Measurements from ENCODE around the gene TTC7B.

The TTC7B gene

DNA sequence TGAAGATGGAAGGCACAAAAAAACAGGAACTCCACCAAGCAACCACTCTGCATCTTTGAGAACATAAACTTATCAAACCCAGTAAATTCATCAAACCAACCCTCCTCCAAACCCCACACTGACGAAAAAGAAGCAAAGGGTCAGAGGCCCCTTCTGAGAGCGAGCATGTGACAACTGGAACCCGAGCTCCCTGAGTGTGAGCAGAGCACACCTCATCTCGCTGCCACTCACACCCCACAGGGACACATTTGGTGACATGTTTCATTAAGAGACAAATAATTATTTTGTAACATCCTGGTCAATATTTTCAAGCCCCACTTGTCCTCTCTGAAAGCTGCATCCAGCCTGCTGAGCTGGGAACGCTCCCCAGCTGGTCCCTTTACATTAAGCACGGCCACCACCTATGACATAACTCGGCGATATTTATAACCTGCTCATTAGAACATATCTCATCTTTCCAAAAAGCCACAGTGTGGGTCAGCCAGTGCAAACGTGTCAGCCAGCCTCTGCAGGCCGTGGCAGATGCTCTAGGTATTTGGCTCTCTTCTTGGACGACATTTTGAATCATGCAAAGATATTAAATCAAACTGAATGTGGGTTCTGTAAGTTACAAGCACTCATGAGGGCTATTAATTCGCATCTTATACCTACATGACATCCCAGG is 120.1 kb downstream of the TTC7B start:
- FAIRE-seq, result no peak
- TF ChIP-seq POLR2A (IDR thresholded peaks at IDR 0.05; ENCODE audit: low read depth, low read length), result no peak
- no peak for DNase-seq (ENCODE audit: insufficient read length, low spot score)

DNA sequence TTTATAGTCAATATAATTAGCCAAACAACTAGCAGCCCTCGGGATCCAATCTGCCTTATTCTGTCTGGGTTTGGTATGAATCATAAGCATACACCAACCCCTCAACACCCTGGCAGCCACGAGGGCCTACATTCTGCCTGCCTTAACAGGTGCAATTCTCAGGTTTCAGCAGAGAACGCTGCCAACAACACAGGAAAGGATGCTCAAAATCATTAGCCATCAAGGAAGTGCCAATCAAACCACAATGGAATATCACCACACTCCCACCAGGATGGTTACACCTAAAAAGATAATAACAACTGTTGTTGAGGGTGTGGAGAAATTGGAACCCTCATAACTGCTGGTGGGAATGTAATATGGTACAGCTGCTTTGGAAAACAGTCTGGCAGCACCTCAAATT is 122.8 kb downstream of the TTC7B start:
- DNase-seq (ENCODE audit: insufficient read length, low spot score) (no peak), FAIRE-seq (no peak)
- TF ChIP-seq POLR2A (IDR thresholded peaks at IDR 0.05; ENCODE audit: low read depth, low read length), result no peak

DNA sequence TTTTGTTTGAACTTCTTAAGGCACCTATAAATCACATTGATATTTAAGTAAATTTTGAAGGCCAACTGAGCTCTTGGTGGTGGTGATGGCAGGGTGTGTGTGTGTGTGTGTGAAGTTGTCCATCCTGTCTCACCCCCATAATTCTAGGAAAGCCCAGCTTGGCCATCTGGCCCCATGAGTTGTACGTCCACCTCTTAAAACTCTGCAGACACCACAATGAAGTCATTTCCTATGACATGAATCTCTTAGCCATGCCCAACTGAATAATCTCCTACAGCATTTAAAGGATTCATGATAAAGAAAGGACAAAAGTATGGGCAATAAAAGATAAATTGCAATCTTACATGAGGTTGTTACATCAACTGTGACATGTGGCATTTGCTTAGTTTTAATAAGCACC is 123.4 kb downstream of the TTC7B start:
- DNase-seq (ENCODE audit: insufficient read length, low spot score) (no peak), FAIRE-seq (peak; percentile 48)
- no peak for TF ChIP-seq POLR2A (IDR thresholded peaks at IDR 0.05; ENCODE audit: low read depth, low read length)

DNA sequence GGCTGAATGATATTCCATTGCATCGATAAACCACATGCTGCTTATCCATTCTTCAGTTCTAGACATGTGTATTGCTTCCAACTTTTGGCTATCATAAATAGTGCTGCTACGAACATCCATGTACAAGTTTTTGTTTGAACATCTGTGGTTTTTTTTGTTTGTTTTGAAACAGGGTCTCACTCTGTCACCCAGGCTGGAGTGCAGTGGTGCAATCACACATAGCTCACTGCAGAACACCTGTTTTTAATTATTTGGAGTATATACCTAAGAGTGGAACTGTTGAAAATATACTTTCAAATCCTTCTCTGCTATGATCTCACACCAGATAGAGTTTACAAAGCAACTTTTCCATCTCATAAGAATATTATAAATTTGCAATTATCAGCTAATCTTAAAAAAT is 124.2 kb downstream of the TTC7B start:
- FAIRE-seq (peak; percentile 11), DNase-seq (ENCODE audit: insufficient read length, low spot score) (no peak)
- TF ChIP-seq POLR2A (IDR thresholded peaks at IDR 0.05; ENCODE audit: low read depth, low read length), result no peak

DNA sequence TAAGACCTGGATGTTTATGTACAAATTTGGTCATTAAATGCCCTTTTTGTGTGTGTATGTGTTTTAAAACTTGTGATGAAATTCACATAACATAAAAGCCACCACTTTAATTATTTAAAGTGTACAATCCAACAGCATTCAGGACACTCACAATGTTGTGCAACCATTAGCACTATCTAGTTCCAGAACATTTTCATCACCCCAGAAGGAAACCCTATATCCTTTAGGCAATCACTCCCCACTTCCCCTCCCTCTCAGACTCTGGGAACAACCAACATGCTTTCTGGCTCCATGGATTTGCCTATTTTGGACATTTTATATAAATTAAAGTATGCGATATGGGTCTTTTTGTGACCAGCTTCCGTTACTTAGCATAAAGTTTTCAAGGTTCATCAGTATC is 124.6 kb downstream of the TTC7B start:
- no peak for TF ChIP-seq POLR2A (IDR thresholded peaks at IDR 0.05; ENCODE audit: low read depth, low read length)
- no peak for DNase-seq (ENCODE audit: insufficient read length, low spot score)
- no peak for FAIRE-seq

DNA sequence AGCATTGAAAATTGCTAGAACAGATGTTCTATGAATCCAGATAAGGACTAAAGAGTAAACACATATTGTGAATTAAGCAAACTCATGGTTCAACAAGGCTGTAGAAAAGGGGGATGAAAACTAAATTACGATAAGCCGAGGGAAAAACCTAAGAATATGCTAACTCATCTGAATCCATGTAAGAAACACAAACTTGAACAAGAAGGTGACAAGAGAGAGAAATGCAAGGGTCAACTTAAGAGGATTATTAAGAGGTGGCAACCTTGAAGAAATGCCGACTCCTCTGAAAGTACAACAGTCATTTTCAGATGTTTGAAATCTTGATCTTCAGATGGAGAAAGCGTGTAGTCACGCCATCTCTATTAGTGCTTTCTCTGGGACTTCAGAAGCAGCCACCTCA is 128.6 kb downstream of the TTC7B start:
- FAIRE-seq (peak; percentile 69), DNase-seq (ENCODE audit: insufficient read length, low spot score) (no peak)
- TF ChIP-seq POLR2A (IDR thresholded peaks at IDR 0.05; ENCODE audit: low read depth, low read length), result no peak

DNA sequence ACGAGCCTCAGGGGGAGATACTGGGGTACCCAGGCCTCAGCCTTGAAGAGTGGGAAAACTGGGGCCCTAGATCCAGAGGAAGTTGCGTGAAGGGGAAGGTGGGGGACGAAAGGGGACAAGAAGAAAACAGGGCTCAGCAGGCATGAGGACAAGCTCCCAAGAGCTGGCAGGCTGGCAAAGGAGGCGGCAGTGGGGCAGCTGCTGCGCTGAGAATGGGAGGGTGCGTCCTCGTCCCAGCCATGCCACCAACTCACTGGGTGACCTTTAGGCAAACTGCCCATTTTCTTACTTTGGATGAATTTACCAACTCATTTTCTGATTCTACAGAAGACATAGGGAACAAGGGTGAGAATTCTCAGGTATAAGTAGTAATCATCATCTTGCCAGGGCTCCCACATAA is 133.6 kb downstream of the TTC7B start:
- FAIRE-seq (no peak), DNase-seq (ENCODE audit: insufficient read length, low spot score) (no peak)
- no peak for TF ChIP-seq POLR2A (IDR thresholded peaks at IDR 0.05; ENCODE audit: low read depth, low read length)

DNA sequence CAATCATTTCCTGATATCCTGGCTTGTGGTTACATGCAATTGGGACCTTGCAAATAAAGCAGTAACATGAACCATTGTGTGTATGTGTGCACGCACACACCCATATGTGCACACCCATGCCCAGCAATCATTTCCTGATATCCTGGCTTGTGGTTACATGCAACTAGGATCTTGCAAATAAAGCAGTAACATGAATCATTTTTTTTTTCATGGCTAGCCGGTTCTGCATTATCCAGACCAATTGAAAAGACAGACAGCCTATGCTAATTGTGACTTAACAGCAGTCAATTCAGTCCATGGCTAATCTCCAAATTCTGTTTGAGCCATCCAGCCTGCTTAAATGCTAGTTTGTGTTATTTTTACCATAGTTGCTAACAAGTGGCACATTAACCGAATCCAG is 134.3 kb downstream of the TTC7B start:
- FAIRE-seq (no peak), DNase-seq (ENCODE audit: insufficient read length, low spot score) (no peak)
- no peak for TF ChIP-seq POLR2A (IDR thresholded peaks at IDR 0.05; ENCODE audit: low read depth, low read length)

DNA sequence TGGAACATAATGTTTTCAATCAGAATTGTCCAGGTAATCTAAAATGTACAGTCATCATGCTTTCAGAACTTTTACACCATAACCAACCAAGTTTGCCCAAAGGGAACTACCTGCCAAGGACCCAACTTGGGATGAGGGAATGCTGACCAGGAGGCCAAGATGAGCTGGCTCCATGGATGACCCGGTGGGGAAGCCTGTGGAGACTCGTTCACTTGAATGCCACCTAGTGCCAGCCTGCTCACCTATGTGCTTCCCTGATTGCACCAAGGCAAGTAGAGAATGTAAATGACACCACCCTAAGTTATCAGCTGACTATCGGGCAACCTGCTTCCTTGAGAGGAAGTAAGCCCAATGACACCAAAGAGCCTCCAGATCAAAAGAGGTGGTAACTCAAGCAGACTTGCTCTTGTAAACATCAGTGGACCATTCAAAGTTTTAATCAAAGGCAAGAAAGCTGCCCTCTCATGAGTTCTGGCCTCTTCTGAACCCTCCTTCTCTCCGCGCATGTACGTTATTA is 137.3 kb downstream of the TTC7B start:
- FAIRE-seq, result no peak
- no peak for DNase-seq (ENCODE audit: insufficient read length, low spot score)
- TF ChIP-seq POLR2A (IDR thresholded peaks at IDR 0.05; ENCODE audit: low read depth, low read length), result no peak

DNA sequence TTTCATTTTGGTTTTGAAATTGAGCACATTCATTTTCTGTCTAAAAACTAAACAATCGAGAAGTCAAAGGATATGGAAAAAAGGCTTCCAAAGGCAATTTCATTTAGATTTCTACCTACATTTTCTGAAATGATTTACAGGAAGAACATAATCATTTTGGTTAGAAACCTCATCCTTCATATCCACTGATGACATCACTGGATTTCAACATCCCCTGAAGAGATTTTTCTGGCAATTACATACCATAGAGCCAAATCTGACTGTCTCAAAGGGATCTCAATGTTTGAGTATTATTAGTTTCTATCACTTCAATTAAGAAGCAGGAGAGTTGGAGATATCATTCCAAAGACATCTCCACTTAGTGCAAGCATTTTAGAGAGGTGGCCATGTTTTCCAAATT is 137.8 kb downstream of the TTC7B start:
- DNase-seq (ENCODE audit: insufficient read length, low spot score), result no peak
- FAIRE-seq, result no peak
- no peak for TF ChIP-seq POLR2A (IDR thresholded peaks at IDR 0.05; ENCODE audit: low read depth, low read length)

DNA sequence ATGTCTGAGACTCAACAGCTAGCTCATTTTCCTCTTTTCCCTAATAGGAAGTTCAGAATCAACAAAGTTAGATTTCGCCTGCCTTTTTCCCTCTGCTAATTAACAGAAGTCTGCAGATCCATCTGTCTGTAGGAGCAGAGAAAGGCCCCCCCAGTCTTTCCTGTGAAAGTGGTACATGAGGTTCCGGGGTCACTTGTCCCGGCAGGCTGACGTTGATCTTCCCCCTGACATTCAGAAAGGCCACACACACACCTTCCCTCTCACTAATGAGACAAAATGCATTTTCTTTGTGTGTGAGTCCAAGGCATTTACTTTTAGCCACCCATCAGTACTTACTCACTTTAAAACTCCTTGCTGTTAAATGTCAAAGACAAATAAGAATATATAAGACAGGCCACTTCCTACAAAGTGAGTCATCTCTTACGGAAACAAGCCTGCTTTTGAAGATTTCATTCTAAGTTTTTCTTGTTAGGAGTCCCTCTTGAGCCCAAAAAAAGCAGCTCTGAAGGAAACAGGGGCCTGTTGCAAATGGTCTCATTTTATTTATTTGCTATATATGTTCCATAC is 138.7 kb downstream of the TTC7B start:
- TF ChIP-seq POLR2A (IDR thresholded peaks at IDR 0.05; ENCODE audit: low read depth, low read length), result no peak
- FAIRE-seq, result peak; percentile 57
- DNase-seq (ENCODE audit: insufficient read length, low spot score), result peak; percentile 33

DNA sequence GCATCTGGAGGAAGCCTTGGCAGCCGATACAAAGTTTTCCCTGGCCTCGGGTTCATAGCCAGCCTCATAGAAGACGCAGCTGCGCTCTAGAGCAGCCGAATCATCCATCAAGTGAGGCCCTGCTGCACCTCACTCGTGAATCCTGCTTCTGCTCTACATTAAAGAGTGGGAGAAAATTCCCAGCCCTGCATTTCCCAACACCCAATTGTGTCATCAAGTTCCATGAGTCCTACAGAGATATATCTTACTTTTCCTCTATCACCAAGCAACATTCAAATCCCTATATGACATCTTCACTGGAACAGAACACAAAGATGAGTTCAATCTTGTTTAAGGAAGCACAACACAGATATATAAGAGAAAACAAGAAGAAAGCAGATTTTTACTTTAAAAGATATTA is 139.3 kb downstream of the TTC7B start:
- DNase-seq (ENCODE audit: insufficient read length, low spot score), result no peak
- no peak for TF ChIP-seq POLR2A (IDR thresholded peaks at IDR 0.05; ENCODE audit: low read depth, low read length)
- FAIRE-seq, result no peak

DNA sequence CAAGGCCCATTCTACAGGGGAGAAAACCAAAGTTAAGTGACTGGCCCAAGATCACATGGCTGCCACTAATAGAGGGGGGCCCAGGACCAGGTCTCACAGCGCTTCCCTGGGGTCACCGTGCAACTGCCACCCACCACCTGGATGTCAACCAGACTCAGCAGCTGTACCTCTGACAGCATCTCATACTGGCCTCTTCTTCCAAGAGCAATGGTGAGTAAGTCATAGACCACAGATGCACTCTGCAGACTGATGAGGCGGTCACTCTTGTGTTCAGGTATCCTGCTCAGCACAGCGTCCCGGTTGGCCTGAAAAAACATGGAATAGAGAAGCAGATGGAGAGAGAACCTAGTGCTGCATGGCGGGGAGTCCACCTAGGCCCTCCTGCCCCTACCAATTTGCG is 139.9 kb downstream of the TTC7B start:
- no peak for FAIRE-seq
- no peak for DNase-seq (ENCODE audit: insufficient read length, low spot score)
- no peak for TF ChIP-seq POLR2A (IDR thresholded peaks at IDR 0.05; ENCODE audit: low read depth, low read length)

DNA sequence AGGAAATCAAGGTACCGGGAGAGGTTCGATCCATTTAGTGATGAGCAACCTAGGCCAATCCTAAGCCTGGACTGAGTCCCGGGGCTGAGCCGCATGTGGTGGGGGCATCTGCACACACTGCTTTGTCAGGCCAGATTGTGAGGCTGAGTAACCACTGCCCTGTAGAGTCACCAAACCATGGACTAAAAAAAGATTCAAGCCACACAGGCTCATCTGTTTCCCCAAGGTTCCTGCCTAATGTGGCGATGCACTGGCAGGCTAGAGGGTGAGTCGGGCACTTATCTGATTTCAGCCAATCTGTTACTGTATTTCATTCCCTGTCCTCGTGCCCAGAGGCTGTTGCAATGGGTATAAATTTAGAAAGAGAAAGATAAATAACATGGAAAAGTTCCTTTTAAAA is 140.8 kb downstream of the TTC7B start:
- no peak for TF ChIP-seq POLR2A (IDR thresholded peaks at IDR 0.05; ENCODE audit: low read depth, low read length)
- DNase-seq (ENCODE audit: insufficient read length, low spot score), result peak; percentile 51
- FAIRE-seq, result peak; percentile 43

DNA sequence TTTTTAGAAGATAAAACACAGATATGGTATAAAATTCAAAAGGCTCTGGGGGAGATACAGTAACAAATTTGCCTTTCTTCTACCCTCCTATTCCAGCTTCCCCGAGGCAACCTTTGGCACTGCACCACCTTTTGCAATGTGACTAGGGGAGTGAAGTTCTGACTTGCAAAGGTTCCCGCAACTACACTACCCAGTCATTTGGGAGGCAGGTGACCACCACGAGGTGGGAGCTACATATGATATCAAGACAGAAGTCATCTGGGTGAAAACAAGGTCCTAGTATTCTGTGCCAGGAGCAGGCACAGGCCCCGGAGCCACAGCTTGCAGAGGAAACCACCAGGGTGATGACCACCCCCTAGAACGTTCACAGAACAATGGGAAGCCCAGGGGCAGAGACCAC is 141.5 kb downstream of the TTC7B start:
- DNase-seq (ENCODE audit: insufficient read length, low spot score), result no peak
- no peak for TF ChIP-seq POLR2A (IDR thresholded peaks at IDR 0.05; ENCODE audit: low read depth, low read length)
- FAIRE-seq, result no peak

Measured in H54 (cell line).